ENCODE measurements around the gene RIOK2. TPM values are rescaled to one million over a fixed set of nuclear protein-coding genes. Genes with fewer than 3 reads are reported as not detected.

The RIOK2 gene
- total RNA-seq, 2 donors from 2014 or later, result 16.2 to 20.5 TPM

DNA sequence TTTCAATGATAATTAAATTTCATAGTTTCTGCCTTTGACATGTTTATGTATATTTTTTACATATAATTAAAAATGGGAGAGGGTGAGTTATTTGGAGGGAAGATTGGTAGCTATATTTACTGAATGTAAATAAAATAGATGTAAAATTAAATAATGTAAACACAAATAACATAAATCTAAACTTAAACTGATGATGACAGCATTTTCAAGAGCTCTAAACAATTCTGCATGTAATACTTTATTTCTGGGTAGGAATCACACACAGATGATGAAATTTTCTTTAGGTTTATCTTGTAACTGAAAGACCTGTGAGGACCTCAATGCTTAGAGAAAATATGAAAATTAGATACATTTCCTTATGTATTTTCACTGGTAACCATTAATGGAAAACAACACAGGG, 42.2 kb upstream of the RIOK2 start:
- Histone ChIP-seq H3K36me3 (no peaks in the 10 kb centered on the region), H3K27me3 (replicated peaks; ENCODE audit: insufficient read depth) (no peaks in the 10 kb centered on the region), H3K9me3 (no peaks in the 10 kb centered on the region), H3K4me1 (replicated peaks) (no peaks in the 10 kb centered on the region), H3K4me3 (no peak overlapping the region), H3K27ac (no peak overlapping the region)
- intact Hi-C loops (cut with DNase I), result no loop called here
- TF ChIP-seq, protein P1, sequence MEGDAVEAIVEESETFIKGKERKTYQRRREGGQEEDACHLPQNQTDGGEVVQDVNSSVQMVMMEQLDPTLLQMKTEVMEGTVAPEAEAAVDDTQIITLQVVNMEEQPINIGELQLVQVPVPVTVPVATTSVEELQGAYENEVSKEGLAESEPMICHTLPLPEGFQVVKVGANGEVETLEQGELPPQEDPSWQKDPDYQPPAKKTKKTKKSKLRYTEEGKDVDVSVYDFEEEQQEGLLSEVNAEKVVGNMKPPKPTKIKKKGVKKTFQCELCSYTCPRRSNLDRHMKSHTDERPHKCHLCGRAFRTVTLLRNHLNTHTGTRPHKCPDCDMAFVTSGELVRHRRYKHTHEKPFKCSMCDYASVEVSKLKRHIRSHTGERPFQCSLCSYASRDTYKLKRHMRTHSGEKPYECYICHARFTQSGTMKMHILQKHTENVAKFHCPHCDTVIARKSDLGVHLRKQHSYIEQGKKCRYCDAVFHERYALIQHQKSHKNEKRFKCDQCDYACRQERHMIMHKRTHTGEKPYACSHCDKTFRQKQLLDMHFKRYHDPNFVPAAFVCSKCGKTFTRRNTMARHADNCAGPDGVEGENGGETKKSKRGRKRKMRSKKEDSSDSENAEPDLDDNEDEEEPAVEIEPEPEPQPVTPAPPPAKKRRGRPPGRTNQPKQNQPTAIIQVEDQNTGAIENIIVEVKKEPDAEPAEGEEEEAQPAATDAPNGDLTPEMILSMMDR (IDR thresholded peaks at IDR 0.05), result no peak
- TF ChIP-seq POLR2AphosphoS5 (IDR thresholded peaks at IDR 0.05), result no peak
- TF ChIP-seq POLR2A (IDR thresholded peaks at IDR 0.05), result no peak
- no peak for DNase-seq (ENCODE audit: low spot score)

DNA sequence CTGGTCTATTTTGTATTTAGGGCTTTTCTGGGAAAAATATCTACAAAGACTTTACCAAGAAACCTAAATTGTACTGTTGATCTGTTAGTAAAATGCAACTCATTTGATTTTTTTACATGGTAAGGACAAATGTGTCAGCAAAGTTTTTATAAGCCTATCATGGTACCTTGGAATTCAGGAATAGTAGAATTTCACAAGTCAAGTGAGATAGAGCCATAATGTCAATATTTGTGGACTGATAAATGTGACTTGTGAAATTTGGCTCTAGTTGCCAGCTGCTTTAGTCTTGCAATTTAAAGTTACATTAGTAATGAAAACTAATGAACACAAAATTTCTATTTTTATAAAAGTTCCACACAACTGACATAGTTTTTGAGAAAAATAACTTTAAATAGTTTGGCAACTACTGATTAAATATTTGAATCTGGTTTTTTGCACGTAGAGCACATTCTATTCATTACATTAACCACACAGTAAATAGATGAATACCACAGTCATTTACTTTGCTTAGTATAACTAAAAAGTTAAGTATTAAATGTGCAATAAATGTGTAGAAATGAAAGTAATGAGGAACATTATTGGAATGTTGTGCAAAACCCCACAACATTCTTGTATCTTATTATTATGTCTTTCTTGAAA, 41.2 kb upstream of the RIOK2 start:
- 40% methylated on average over 1 of the region's 1 CpG for WGBS
- Histone ChIP-seq H3K27me3 (replicated peaks; ENCODE audit: insufficient read depth) (no peaks in the 10 kb centered on the region), H3K4me3 (no peak overlapping the region), H3K27ac (no peak overlapping the region), H3K36me3 (no peaks in the 10 kb centered on the region), H3K9me3 (no peaks in the 10 kb centered on the region), H3K4me1 (replicated peaks) (no peaks in the 10 kb centered on the region)
- intact Hi-C loops (cut with DNase I), result no loop called here
- DNase-seq (ENCODE audit: low spot score), result no peak
- TF ChIP-seq POLR2AphosphoS5 (IDR thresholded peaks at IDR 0.05) (no peak), POLR2A (IDR thresholded peaks at IDR 0.05) (no peak)
- TF ChIP-seq, protein P1 (IDR thresholded peaks at IDR 0.05), result no peak

DNA sequence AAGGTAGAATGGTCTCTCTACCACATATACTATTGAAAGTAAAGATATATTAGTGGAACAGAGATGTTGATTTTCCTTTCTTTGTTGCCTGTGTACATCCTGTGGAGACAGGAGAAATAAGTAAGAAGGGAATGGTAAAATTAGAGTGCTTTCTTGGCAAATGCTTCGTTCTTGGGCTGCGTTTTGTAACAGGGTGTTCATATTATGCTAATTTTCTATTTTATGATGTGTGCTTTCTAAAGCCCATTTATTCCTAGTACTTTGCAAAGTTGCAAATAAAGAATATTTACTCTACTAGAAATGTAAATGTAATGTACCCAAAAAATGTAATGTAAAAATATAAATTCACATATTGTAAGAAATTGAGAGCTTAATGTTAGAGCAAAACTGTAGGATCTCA, 40.5 kb upstream of the RIOK2 start:
- no peak overlapping the region for H3K4me3 ChIP-seq
- H3K27ac ChIP-seq, result no peak overlapping the region
- TF ChIP-seq POLR2A (IDR thresholded peaks at IDR 0.05) (no peak), POLR2AphosphoS5 (IDR thresholded peaks at IDR 0.05) (no peak)
- TF ChIP-seq, protein P1 (IDR thresholded peaks at IDR 0.05), result no peak
- H3K9me3 ChIP-seq, result no peaks in the 10 kb centered on the region
- intact Hi-C loops (cut with DNase I), result no loop called here
- no peaks in the 10 kb centered on the region for H3K36me3 ChIP-seq
- H3K4me1 ChIP-seq (replicated peaks), result no peaks in the 10 kb centered on the region
- DNase-seq (ENCODE audit: low spot score), result no peak
- no peaks in the 10 kb centered on the region for H3K27me3 ChIP-seq (replicated peaks; ENCODE audit: insufficient read depth)
- WGBS, result 41% methylated on average over 2 of the region's 2 CpGs

DNA sequence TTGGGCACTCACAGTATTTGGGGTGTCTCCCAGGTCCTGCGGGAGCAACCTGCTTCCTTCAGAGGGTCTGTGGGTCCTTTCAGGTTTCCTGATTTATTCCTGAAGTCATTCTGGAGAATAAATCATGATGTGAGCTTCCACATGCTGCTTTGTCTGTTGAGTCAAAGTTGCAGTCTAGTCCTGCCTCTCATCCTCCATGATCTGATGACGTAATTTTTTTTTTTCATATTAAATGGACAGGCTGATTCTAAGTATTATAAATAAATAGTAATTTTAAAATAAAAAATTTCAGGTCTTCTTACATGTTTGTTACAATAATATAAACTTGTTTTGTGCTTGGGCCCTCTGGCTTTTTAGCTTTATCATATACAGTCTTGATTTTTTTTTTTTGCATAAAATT, 26.3 kb upstream of the RIOK2 start:
- Histone ChIP-seq H3K27ac (no peak overlapping the region), H3K36me3 (no peaks in the 10 kb centered on the region), H3K4me1 (replicated peaks) (no peaks in the 10 kb centered on the region), H3K27me3 (replicated peaks; ENCODE audit: insufficient read depth) (no peaks in the 10 kb centered on the region), H3K4me3 (no peak overlapping the region), H3K9me3 (no peaks in the 10 kb centered on the region)
- intact Hi-C loops (cut with DNase I), result no loop called here
- 83% methylated on average over 2 of the region's 2 CpGs for WGBS
- DNase-seq (ENCODE audit: low spot score), result no peak
- TF ChIP-seq, protein P1 (IDR thresholded peaks at IDR 0.05), result no peak
- TF ChIP-seq POLR2AphosphoS5 (IDR thresholded peaks at IDR 0.05), result no peak
- TF ChIP-seq POLR2A (IDR thresholded peaks at IDR 0.05), result no peak

DNA sequence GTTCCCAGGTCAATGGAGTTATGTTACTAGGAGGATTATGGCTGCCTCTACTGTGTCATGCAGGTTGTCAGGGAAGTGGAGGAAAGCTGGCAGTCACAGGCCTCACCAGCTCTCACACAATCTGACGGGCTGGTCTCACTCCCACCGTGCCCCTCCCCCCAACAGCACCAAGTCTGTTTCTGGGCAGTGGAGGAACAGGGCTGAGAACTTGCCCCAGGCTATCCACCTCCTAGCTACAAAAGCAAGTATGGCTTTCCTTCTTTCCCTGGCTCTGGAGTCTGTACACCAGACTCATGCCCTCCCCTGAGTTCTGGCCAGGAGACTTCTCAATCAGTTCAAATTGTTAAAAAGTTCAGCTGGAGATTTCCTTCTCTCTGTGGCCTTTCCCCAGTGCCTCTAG, 25.7 kb upstream of the RIOK2 start:
- H3K4me3 ChIP-seq, result no peak overlapping the region
- no peak overlapping the region for H3K27ac ChIP-seq
- intact Hi-C loops (cut with DNase I), result no loop called here
- no peak for TF ChIP-seq POLR2A (IDR thresholded peaks at IDR 0.05)
- TF ChIP-seq POLR2AphosphoS5 (IDR thresholded peaks at IDR 0.05), result no peak
- TF ChIP-seq, protein P1 (IDR thresholded peaks at IDR 0.05), result no peak
- DNase-seq (ENCODE audit: low spot score), result no peak
- 48% methylated on average over 2 of the region's 2 CpGs for WGBS
- H3K9me3 ChIP-seq, result no peaks in the 10 kb centered on the region
- no peaks in the 10 kb centered on the region for H3K4me1 ChIP-seq (replicated peaks)
- H3K27me3 ChIP-seq (replicated peaks; ENCODE audit: insufficient read depth), result no peaks in the 10 kb centered on the region
- no peaks in the 10 kb centered on the region for H3K36me3 ChIP-seq
